GM19025 (cell line): Measurements from ENCODE around the gene LEO1.
A peak's percentile ranks its signal among the peaks of the same experiment; 100 is the strongest.
"Not testable (repeated sequence)": the region's sequence is repeated elsewhere in the genome, so short reads cannot be mapped to it uniquely, and the experiment has no call there.

Experiments
- ATAC-seq: cut with Tn5 transposase; IDR thresholded peaks from one replicate; pipeline ENCODE4 v1.9.1; 2021; ENCODE audit warnings: mild to moderate bottlenecking, low read depth, moderate library complexity; ENCODE audit not compliant: unreplicated experiment

The LEO1 gene

GRCh38 chr15:52004806-52005205 is 33.2 kb upstream of the LEO1 start:
- no peak for ATAC-seq

- ATAC-seq: no peak
These were observed 32.1 kb upstream of the LEO1 start for GRCh38 chr15:52003710-52004109.

GRCh38 chr15:52003089-52003488 is 31.5 kb upstream of the LEO1 start:
- not testable (repeated sequence) for ATAC-seq

GRCh38 chr15:52002351-52002750 is 30.8 kb upstream of the LEO1 start:
- no peak for ATAC-seq

GRCh38 chr15:51992953-51993352 is 21.4 kb upstream of the LEO1 start:
- no peak for ATAC-seq

GRCh38 chr15:51991141-51991540 is 19.6 kb upstream of the LEO1 start:
- ATAC-seq: no peak

GRCh38 chr15:51982770-51983103 is 11.2 kb upstream of the LEO1 start:
- ATAC-seq: no peak

GRCh38 chr15:51982013-51982769 is 10.6 kb upstream of the LEO1 start:
- ATAC-seq: peak; percentile 84

GRCh38 chr15:51973775-51974174 is 2.2 kb upstream of the LEO1 start:
- no peak for ATAC-seq

GRCh38 chr15:51973220-51973619 is 1.6 kb upstream of the LEO1 start:
- no peak for ATAC-seq

GRCh38 chr15:51971032-51971374 is 575 bp downstream of the LEO1 start:
- peak; percentile 14 for ATAC-seq

GRCh38 chr15:51970132-51970817 is 1.3 kb downstream of the LEO1 start:
- no peak for ATAC-seq

- no peak for ATAC-seq
These were observed 1.9 kb downstream of the LEO1 start for GRCh38 chr15:51969728-51970127.

GRCh38 chr15:51967583-51967982 is 4.0 kb downstream of the LEO1 start:
- ATAC-seq: no peak

- ATAC-seq: no peak
These were observed 5.4 kb downstream of the LEO1 start for GRCh38 chr15:51966192-51966591.

- no peak for ATAC-seq
These were observed 5.9 kb downstream of the LEO1 start for GRCh38 chr15:51965691-51966090.

- ATAC-seq: no peak
These were observed 16.1 kb downstream of the LEO1 start for GRCh38 chr15:51955504-51955903.

- ATAC-seq: no peak
These were observed 18.8 kb downstream of the LEO1 start for GRCh38 chr15:51952805-51953204.

GRCh38 chr15:51947124-51947523 is 24.5 kb downstream of the LEO1 start:
- ATAC-seq: no peak

- no peak for ATAC-seq
These were observed 32.4 kb downstream of the LEO1 start for GRCh38 chr15:51939216-51939615.

GRCh38 chr15:51938286-51938685 is 33.3 kb downstream of the LEO1 start:
- no peak for ATAC-seq

GRCh38 chr15:51936105-51936478 is 35.5 kb downstream of the LEO1 start:
- no peak for ATAC-seq
